Measurements from ENCODE around the gene CEP112. TPM values are rescaled to one million over a fixed set of nuclear protein-coding genes. Genes with fewer than 3 reads are reported as not detected.

Gene CEP112
- total RNA-seq, 1 experiment from 2014 or later = 2.0 TPM

- Histone ChIP-seq H3K36me3 (replicated peaks; ENCODE audit: control insufficient read depth, insufficient read depth, low read length) (no peaks in the 10 kb centered on the region), H3K27me3 (ENCODE audit: control insufficient read depth, insufficient read depth, low read length) (no peaks in the 10 kb centered on the region), H3K4me3 (ENCODE audit: insufficient read depth, low read depth, low read length) (no peak overlapping the region)
- no peak for DNase-seq
These were observed 531.9 kb downstream of the CEP112 start for GRCh38 chr17:65660078-65660477.

DNA sequence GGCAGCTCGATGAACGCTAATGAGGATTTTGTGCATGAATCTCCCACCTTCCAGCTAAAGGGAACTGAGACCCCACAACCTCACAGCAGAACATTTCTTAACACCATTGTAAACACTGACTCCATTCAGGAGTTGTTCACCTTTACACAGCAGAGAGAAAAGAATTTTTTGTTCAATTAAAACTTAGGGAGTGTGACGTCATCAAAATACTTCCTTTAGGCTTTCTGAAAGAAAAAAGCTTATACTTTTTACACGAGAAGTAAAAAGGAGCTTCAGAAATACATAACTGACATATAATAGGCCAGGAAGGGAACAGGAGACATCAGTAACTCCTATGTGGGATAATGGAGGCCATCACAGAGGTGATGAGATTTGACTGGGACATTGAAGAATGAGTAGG is 532.4 kb downstream of the CEP112 start:
- Histone ChIP-seq H3K4me3 (ENCODE audit: insufficient read depth, low read depth, low read length) (no peak overlapping the region), H3K36me3 (replicated peaks; ENCODE audit: control insufficient read depth, insufficient read depth, low read length) (no peaks in the 10 kb centered on the region), H3K27me3 (ENCODE audit: control insufficient read depth, insufficient read depth, low read length) (no peaks in the 10 kb centered on the region)
- no peak for DNase-seq

GRCh38 chr17:65657251-65657828 is 534.6 kb downstream of the CEP112 start:
- no peaks in the 10 kb centered on the region for H3K36me3 ChIP-seq (replicated peaks; ENCODE audit: control insufficient read depth, insufficient read depth, low read length)
- H3K27me3 ChIP-seq (ENCODE audit: control insufficient read depth, insufficient read depth, low read length) = no peaks in the 10 kb centered on the region
- no peak overlapping the region for H3K4me3 ChIP-seq (ENCODE audit: insufficient read depth, low read depth, low read length)
- DNase-seq = no peak

GRCh38 chr17:65656390-65657250 is 535.3 kb downstream of the CEP112 start:
- no peaks in the 10 kb centered on the region for H3K27me3 ChIP-seq (ENCODE audit: control insufficient read depth, insufficient read depth, low read length)
- DNase-seq = no peak
- H3K36me3 ChIP-seq (replicated peaks; ENCODE audit: control insufficient read depth, insufficient read depth, low read length) = no peaks in the 10 kb centered on the region
- no peak overlapping the region for H3K4me3 ChIP-seq (ENCODE audit: insufficient read depth, low read depth, low read length)

- DNase-seq = no peak
- no peaks in the 10 kb centered on the region for H3K36me3 ChIP-seq (replicated peaks; ENCODE audit: control insufficient read depth, insufficient read depth, low read length)
- H3K27me3 ChIP-seq (ENCODE audit: control insufficient read depth, insufficient read depth, low read length) = no peaks in the 10 kb centered on the region
These were observed 536.2 kb downstream of the CEP112 start for GRCh38 chr17:65655706-65656105.

GRCh38 chr17:65644545-65644944 is 547.4 kb downstream of the CEP112 start:
- Histone ChIP-seq H3K27me3 (ENCODE audit: control insufficient read depth, insufficient read depth, low read length) (no peaks in the 10 kb centered on the region), H3K4me3 (ENCODE audit: insufficient read depth, low read depth, low read length) (no peak overlapping the region), H3K36me3 (replicated peaks; ENCODE audit: control insufficient read depth, insufficient read depth, low read length) (no peaks in the 10 kb centered on the region)
- DNase-seq = no peak

More at GRCh38 chr17:65655706-65656105, 536.2 kb downstream of the CEP112 start:
- H3K4me3 ChIP-seq (ENCODE audit: insufficient read depth, low read depth, low read length) = no peak overlapping the region

- Histone ChIP-seq H3K27me3 (ENCODE audit: control insufficient read depth, insufficient read depth, low read length) (no peaks in the 10 kb centered on the region), H3K36me3 (replicated peaks; ENCODE audit: control insufficient read depth, insufficient read depth, low read length) (no peaks in the 10 kb centered on the region), H3K4me3 (ENCODE audit: insufficient read depth, low read depth, low read length) (no peak overlapping the region)
- DNase-seq = no peak
These were observed 553.5 kb downstream of the CEP112 start for GRCh38 chr17:65638221-65638975.

DNA sequence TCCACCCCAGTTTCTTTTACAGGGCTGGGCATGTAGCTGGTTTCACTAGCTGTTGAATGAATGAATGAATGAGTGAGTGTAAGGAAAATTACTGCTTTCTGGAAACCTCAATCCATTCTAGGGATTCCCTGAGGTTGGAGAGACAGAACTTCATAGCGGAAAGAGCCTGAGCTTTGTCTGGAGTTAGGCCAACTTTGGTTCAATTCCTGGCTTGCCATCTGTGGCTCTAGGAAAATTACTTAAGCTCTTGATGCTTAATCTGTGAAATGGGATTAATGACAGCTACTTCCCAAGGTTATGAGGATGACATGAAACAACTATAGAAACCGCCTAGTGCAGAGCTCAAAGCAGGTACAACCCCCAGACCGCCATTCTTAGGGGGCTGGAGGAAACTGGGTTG is 554.1 kb downstream of the CEP112 start:
- Histone ChIP-seq H3K4me3 (ENCODE audit: insufficient read depth, low read depth, low read length) (no peak overlapping the region), H3K36me3 (replicated peaks; ENCODE audit: control insufficient read depth, insufficient read depth, low read length) (no peaks in the 10 kb centered on the region), H3K27me3 (ENCODE audit: control insufficient read depth, insufficient read depth, low read length) (no peaks in the 10 kb centered on the region)
- DNase-seq = no peak

GRCh38 chr17:65634533-65634932 is 557.4 kb downstream of the CEP112 start:
- no peak overlapping the region for H3K4me3 ChIP-seq (ENCODE audit: insufficient read depth, low read depth, low read length)
- H3K27me3 ChIP-seq (ENCODE audit: control insufficient read depth, insufficient read depth, low read length) = no peaks in the 10 kb centered on the region
- H3K36me3 ChIP-seq (replicated peaks; ENCODE audit: control insufficient read depth, insufficient read depth, low read length) = no peaks in the 10 kb centered on the region
- no peak for DNase-seq

DNA sequence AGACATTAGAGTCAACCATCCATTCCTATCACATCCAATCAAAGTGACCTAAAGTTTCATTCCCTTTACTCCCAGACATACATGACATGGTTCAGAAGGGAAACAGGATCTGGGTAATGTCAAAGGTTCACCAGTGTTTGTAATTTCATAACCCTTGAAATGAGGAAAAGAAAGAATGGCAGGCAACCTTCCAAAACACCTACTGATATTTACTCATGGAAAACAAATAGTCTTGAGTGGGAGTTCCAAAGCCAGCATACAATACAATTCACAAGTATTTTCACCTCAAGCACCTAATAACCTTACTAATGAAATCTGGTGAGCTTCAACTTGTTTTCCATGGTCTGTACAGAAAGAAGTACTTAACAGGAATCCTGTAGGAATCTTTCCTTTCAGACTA is 557.9 kb downstream of the CEP112 start:
- Histone ChIP-seq H3K36me3 (replicated peaks; ENCODE audit: control insufficient read depth, insufficient read depth, low read length) (no peaks in the 10 kb centered on the region), H3K27me3 (ENCODE audit: control insufficient read depth, insufficient read depth, low read length) (no peaks in the 10 kb centered on the region), H3K4me3 (ENCODE audit: insufficient read depth, low read depth, low read length) (no peak overlapping the region)
- DNase-seq = no peak

DNA sequence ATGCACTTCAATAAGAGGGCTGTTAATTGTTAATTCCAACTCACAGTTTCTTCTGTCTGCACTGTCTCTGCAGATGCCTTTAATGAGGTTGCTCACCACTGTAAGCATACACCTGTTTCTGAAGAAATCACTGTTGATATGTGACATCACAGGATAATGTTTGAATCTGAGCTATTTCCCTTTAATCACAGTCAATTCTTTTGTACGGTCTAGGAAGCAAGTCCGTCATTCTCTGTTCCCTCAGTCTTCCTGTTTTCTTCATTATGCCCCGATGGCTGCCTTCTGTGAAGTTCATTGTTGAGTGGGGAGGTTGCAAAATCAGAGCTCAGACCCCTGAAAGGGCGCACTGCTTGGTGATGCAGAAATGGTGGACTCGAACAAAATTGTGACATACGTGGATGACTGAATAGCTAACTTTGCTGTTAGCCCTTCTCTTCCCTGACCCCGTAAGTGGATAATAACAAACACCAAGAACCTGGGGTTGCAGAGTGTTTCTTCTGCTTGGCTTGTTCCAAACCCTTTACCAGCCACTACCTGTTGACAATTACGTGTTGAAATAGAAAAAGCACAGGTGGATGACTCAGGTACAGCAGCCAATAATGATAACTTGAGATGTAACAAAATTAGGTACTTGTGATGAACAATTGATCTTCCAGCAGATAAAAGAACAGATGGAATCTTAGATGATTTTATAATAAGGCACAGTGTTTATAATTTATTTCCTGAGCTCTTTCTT is 558.6 kb downstream of the CEP112 start:
- no peak for DNase-seq
- no peaks in the 10 kb centered on the region for H3K36me3 ChIP-seq (replicated peaks; ENCODE audit: control insufficient read depth, insufficient read depth, low read length)

GRCh38 chr17:65630502-65630901 is 561.4 kb downstream of the CEP112 start:
- Histone ChIP-seq H3K27me3 (ENCODE audit: control insufficient read depth, insufficient read depth, low read length) (no peaks in the 10 kb centered on the region), H3K36me3 (replicated peaks; ENCODE audit: control insufficient read depth, insufficient read depth, low read length) (no peaks in the 10 kb centered on the region), H3K4me3 (ENCODE audit: insufficient read depth, low read depth, low read length) (no peak overlapping the region)
- no peak for DNase-seq

More for the DNA sequence above, 558.6 kb downstream of the CEP112 start:
- H3K4me3 ChIP-seq (ENCODE audit: insufficient read depth, low read depth, low read length) = no peak overlapping the region
- H3K27me3 ChIP-seq (ENCODE audit: control insufficient read depth, insufficient read depth, low read length) = no peaks in the 10 kb centered on the region

GRCh38 chr17:65629234-65629690 is 562.7 kb downstream of the CEP112 start:
- DNase-seq = no peak
- Histone ChIP-seq H3K27me3 (ENCODE audit: control insufficient read depth, insufficient read depth, low read length) (no peaks in the 10 kb centered on the region), H3K36me3 (replicated peaks; ENCODE audit: control insufficient read depth, insufficient read depth, low read length) (no peaks in the 10 kb centered on the region), H3K4me3 (ENCODE audit: insufficient read depth, low read depth, low read length) (no peak overlapping the region)

DNA sequence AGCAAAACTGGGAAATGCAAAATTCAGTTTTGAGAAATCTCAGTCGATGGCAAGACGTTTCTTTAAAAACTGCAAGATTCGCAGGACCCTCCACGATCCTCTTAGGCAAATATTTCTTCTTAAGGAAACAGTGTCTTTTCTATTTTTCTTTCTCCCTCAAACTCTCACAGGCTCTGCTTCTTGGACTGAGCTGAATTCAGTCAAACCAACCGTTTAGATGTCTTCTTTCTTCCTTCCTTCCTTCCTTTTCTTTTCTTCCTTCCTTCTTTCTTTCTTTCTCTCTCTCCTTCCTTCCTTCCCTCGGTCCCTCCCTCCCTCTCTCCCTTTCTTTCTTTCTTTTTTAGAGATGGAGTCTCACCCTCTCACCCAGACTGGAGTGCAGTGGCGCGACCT is 563.3 kb downstream of the CEP112 start:
- H3K4me3 ChIP-seq (ENCODE audit: insufficient read depth, low read depth, low read length) = no peak overlapping the region
- no peak for DNase-seq
- H3K36me3 ChIP-seq (replicated peaks; ENCODE audit: control insufficient read depth, insufficient read depth, low read length) = no peaks in the 10 kb centered on the region
- no peaks in the 10 kb centered on the region for H3K27me3 ChIP-seq (ENCODE audit: control insufficient read depth, insufficient read depth, low read length)

Data from H7 (cell line).